IMR-90 (cell line): ENCODE data around the gene MAPK9. TPM values are rescaled to one million over a fixed set of nuclear protein-coding genes. Genes with fewer than 3 reads are reported as not detected.

Experiments
- ATAC-seq: fragments of 200-7000 bp; cut with Tn5 transposase; 2 replicates; pipeline ENCODE4 v1.9.1; 2020; ENCODE audit warnings: low read depth, mild to moderate bottlenecking, moderate library complexity
- BruUV-seq: library from RNA; stranded (reverse); fragments of 400-500 nt; replicated peaks from 2 replicates; lab custom pipeline; 2021; lab: Mats Ljungman, UMichigan
- CTCF ChIA-PET: fragments of 300-600 bp; formaldehyde crosslinking; extraction: SDS; loops from one replicate; lab custom pipeline; 2021; ENCODE audit warnings: antibody characterized with exemption; lab: Yijun Ruan, JAX
- POLR2A ChIA-PET: fragments of 300-600 bp; sonication (Branson Sonifier 250); formaldehyde crosslinking; loops from one replicate; lab custom pipeline; 2022; ENCODE audit warnings: antibody characterized with exemption; ENCODE audit not compliant: unreplicated experiment; lab: Charles Lee
- DNase-seq: peaks from one replicate; pipeline ENCODE4 v3.0.0; 2013
- H2AFZ ChIP-seq: replicated peaks from 2 replicates; pipeline ENCODE3; 2013; ENCODE audit warnings: low read length, mild to moderate bottlenecking; ENCODE audit not compliant: poor library complexity
- H2AK5ac ChIP-seq: 2 replicates; pipeline ENCODE4 v1.6.1; 2013; ENCODE audit warnings: low read depth, low read length, inconsistent platforms
- H2AK9ac ChIP-seq: replicated peaks from 2 replicates; pipeline ENCODE3; 2013; ENCODE audit warnings: mild to moderate bottlenecking, low read depth, low read length, moderate library complexity; ENCODE audit not compliant: poor library complexity
- H2BK120ac ChIP-seq: 2 replicates; pipeline ENCODE4 v1.6.1; 2013; ENCODE audit warnings: low read depth, low read length, inconsistent platforms
- H2BK15ac ChIP-seq: 3 replicates; pipeline ENCODE4 v1.6.1; 2013; ENCODE audit warnings: low read depth, low read length, inconsistent platforms
- H2BK20ac ChIP-seq: 2 replicates; pipeline ENCODE4 v1.6.1; 2013; ENCODE audit warnings: low read depth, mild to moderate bottlenecking, inconsistent platforms, low read length, moderate library complexity
- H2BK5ac ChIP-seq: 2 replicates; pipeline ENCODE4 v1.6.1; 2013; ENCODE audit warnings: mild to moderate bottlenecking, low read depth, low read length, inconsistent platforms; ENCODE audit not compliant: poor library complexity, severe bottlenecking
- H3K14ac ChIP-seq: replicated peaks from 2 replicates; pipeline ENCODE4 v1.6.1; 2013; ENCODE audit warnings: low read depth, low read length, inconsistent platforms
- H3K18ac ChIP-seq: 2 replicates; pipeline ENCODE4 v1.6.1; 2013; ENCODE audit warnings: low read depth, low read length, control low read depth
- H3K23ac ChIP-seq: 2 replicates; pipeline ENCODE4 v1.6.1; 2013; ENCODE audit warnings: low read depth, low read length, inconsistent platforms
- H3K27ac ChIP-seq: 2 replicates; pipeline ENCODE4 v1.5.1; 2013; ENCODE audit warnings: mild to moderate bottlenecking, control low read depth, low read length; ENCODE audit not compliant: insufficient read depth
- H3K27me3 ChIP-seq: 2 replicates; pipeline ENCODE4 v1.6.1; 2013; ENCODE audit warnings: low read length; ENCODE audit not compliant: control insufficient read depth, insufficient read depth
- H3K36me3 ChIP-seq: 2 replicates; pipeline ENCODE4 v1.6.1; 2013; ENCODE audit warnings: low read length, mixed read lengths; ENCODE audit not compliant: control insufficient read depth, insufficient read depth
- H3K4ac ChIP-seq: 2 replicates; pipeline ENCODE4 v1.6.1; 2013; ENCODE audit warnings: low read depth, low read length, inconsistent platforms
- H3K4me1 ChIP-seq: 2 replicates; pipeline ENCODE4 v1.6.1; 2013; ENCODE audit warnings: low read length, mixed read lengths; ENCODE audit not compliant: control insufficient read depth, insufficient read depth
- H3K4me2 ChIP-seq: 2 replicates; pipeline ENCODE4 v1.6.1; 2013; ENCODE audit warnings: low read depth, mild to moderate bottlenecking, control low read depth, low read length, moderate library complexity
- H3K4me3 ChIP-seq: 2 replicates; pipeline ENCODE4 v1.5.1; 2013; ENCODE audit warnings: low read depth, mild to moderate bottlenecking, control low read depth, low read length, moderate library complexity; ENCODE audit not compliant: insufficient read depth
- H3K56ac ChIP-seq: 2 replicates; pipeline ENCODE4 v1.6.1; 2013; ENCODE audit warnings: low read length, inconsistent platforms; ENCODE audit not compliant: insufficient read depth; ENCODE audit errors: extremely low read depth
- H3K79me1 ChIP-seq, 2 experiments: 2 replicates each; pipeline ENCODE4 v1.6.1; 2013; ENCODE audit warnings: low read length in 2 of 2, inconsistent platforms in 1 of 2, low read depth in 1 of 2
- H3K9ac ChIP-seq: 2 replicates; pipeline ENCODE4 v1.6.1; 2013; ENCODE audit warnings: low read depth, low read length, control low read depth
- H3K9me1 ChIP-seq: 2 replicates; pipeline ENCODE4 v1.6.1; 2013; ENCODE audit warnings: low read length, inconsistent platforms; ENCODE audit not compliant: insufficient read depth
- H3K9me3 ChIP-seq: 2 replicates; pipeline ENCODE4 v1.6.1; 2013; ENCODE audit warnings: low read length; ENCODE audit not compliant: control insufficient read depth, insufficient read depth
- H4K20me1 ChIP-seq: 2 replicates; pipeline ENCODE4 v1.6.1; 2013; ENCODE audit warnings: low read length, inconsistent platforms; ENCODE audit not compliant: insufficient read depth
- H4K5ac ChIP-seq: 2 replicates; pipeline ENCODE4 v1.6.1; 2013; ENCODE audit warnings: mild to moderate bottlenecking, low read depth, low read length, control low read depth
- H4K8ac ChIP-seq, 2 experiments: 2 replicates each; pipeline ENCODE4 v1.6.1; 2013; ENCODE audit warnings: low read depth in 2 of 2, low read length in 2 of 2, control low read depth in 1 of 2, inconsistent platforms in 1 of 2
- H4K91ac ChIP-seq: 2 replicates; pipeline ENCODE4 v1.6.1; 2013; ENCODE audit warnings: low read depth, low read length, inconsistent platforms; ENCODE audit not compliant: insufficient read depth
- BHLHE40 ChIP-seq: fragments of 150-350 bp; IDR thresholded peaks from 2 replicates; pipeline ENCODE4 v1.6.1; 2016; ENCODE audit warnings: mild to moderate bottlenecking, low read depth, low read length
- CTCF ChIP-seq: conservative IDR thresholded peaks from 2 replicates; pipeline ENCODE4 v1.5.1; 2012; ENCODE audit warnings: mild to moderate bottlenecking, low read depth, low read length, improper control_type of control experiment
- ELK1 ChIP-seq: fragments of 150-350 bp; IDR thresholded peaks from 2 replicates; pipeline ENCODE4 v1.6.1; 2016; ENCODE audit warnings: low read depth, mild to moderate bottlenecking, low read length, moderate library complexity, borderline replicate concordance
- FOS ChIP-seq: fragments of 150-350 bp; IDR thresholded peaks from 2 replicates; pipeline ENCODE4 v1.6.1; 2016; ENCODE audit warnings: low read depth, low read length
- MAZ ChIP-seq: IDR thresholded peaks from 2 replicates; pipeline ENCODE4 v1.6.1; 2012; ENCODE audit warnings: low read depth, mild to moderate bottlenecking, low read length, improper control_type of control experiment, moderate library complexity, borderline replicate concordance
- MXI1 ChIP-seq: IDR thresholded peaks from 2 replicates; pipeline ENCODE4 v1.6.1; 2012; ENCODE audit warnings: low read depth, mild to moderate bottlenecking, low read length, moderate library complexity, borderline replicate concordance
- NFE2L2 ChIP-seq: fragments of 150-350 bp; IDR thresholded peaks from 2 replicates; pipeline ENCODE4 v1.6.1; 2016; ENCODE audit warnings: low read depth, mild to moderate bottlenecking, low read length
- POLR2A ChIP-seq: IDR thresholded peaks from 2 replicates; pipeline ENCODE4 v1.6.1; 2012; ENCODE audit warnings: mild to moderate bottlenecking, low read depth, low read length
- RAD21 ChIP-seq: IDR thresholded peaks from 2 replicates; pipeline ENCODE4 v1.6.1; 2012; ENCODE audit warnings: low read length, improper control_type of control experiment
- RFX5 ChIP-seq: IDR thresholded peaks from 2 replicates; pipeline ENCODE4 v1.8.0; 2012; ENCODE audit warnings: low read depth, mild to moderate bottlenecking, low read length, moderate library complexity
- SMC3 ChIP-seq: fragments of 150-350 bp; IDR thresholded peaks from 2 replicates; pipeline ENCODE4 v1.6.1; 2016; ENCODE audit warnings: low read depth, mild to moderate bottlenecking, antibody characterized with exemption, low read length, moderate library complexity
- WGBS, 2 experiments: methylation state at CpG; one replicate each; pipeline versions ENCODE4 v1.1.5 to v1.1.7; 2013; ENCODE audit warnings: missing lambda C conversion rate in 2 of 2; ENCODE audit not compliant: insufficient read length in 1 of 2; ENCODE audit errors: extremely low coverage in 2 of 2; 5-methylcytosine and 5-hydroxymethylcytosine counted together
- dilution Hi-C: fragments of 300-500 bp; cut with HindIII; formaldehyde crosslinking; loops from one replicate; pipeline ENCODE4 v1.14.3; 2018; ENCODE audit warnings: low sequenced_read_pairs; ENCODE audit not compliant: unreplicated experiment
- in situ Hi-C: fragments of 300-500 bp; cut with MboI; formaldehyde crosslinking; loops from 3 replicates; pipeline ENCODE4 v1.14.3; 2019; ENCODE audit warnings: low sequenced_read_pairs, inconsistent platforms, mixed read lengths
- intact Hi-C: fragments of 100-400 bp; cut with micrococcal nuclease; formaldehyde crosslinking; loops from 2 replicates; pipeline ENCODE4 v1.10.0; 2022
- polyA plus RNA-seq, 3 experiments: library from polyadenylated mRNA; depleted of rRNA; stranded (reverse); fragments of >200 nt; gene quantifications; 2 replicates each; pipeline ENCODE4 v1.2.3, GENCODE V29; 2012; ENCODE audit warnings: low replicate concordance in 1 of 3
- total RNA-seq: library from RNA; depleted of rRNA; stranded (reverse); fragments of >200 nt; gene quantifications from 2 replicates; pipeline ENCODE4 v1.2.3, GENCODE V29; 2012

Gene MAPK9
- total and polyA plus RNA-seq, 2 of the 4 experiments (the other 2 are of a cell fraction) = 22.9 to 23.3 TPM

- no peak for ATAC-seq
Measured at GRCh38 chr5:180274695-180275094, 17.2 kb downstream of the MAPK9 start.

More at GRCh38 chr5:180274695-180275094, 17.2 kb downstream of the MAPK9 start:
- Histone ChIP-seq H3K79me1 (peaks cover 0 to 3% of the 10 kb centered on the region in 2 experiments; a peak in 1 of 4 replicates), H3K27me3 (no peaks in the 10 kb centered on the region), H3K9me1 (no peaks in the 10 kb centered on the region), H2BK15ac (no peak overlapping the region), H4K91ac (no peak overlapping the region), H3K36me3 (peaks cover 25% of the 10 kb centered on the region), H3K9me3 (peaks cover 25% of the 10 kb centered on the region), H3K56ac (no peak overlapping the region), H3K9ac (no peak overlapping the region), H2AFZ (no peak overlapping the region), H3K4ac (no peak overlapping the region), H2AK5ac (no peak overlapping the region), H2BK120ac (no peak overlapping the region), H3K18ac (no peak overlapping the region), H2BK20ac (no peak overlapping the region), H4K5ac (no peak overlapping the region), H3K4me3 (no peak overlapping the region), H3K27ac (no peak overlapping the region), H4K8ac (no peak overlapping the region), H3K14ac (no peak overlapping the region), H3K4me2 (no peak overlapping the region), H3K23ac (no peak overlapping the region), H2BK5ac (no peak overlapping the region), H2AK9ac (no peak overlapping the region), H4K20me1 (no peaks in the 10 kb centered on the region), H3K4me1 (no peaks in the 10 kb centered on the region)
- TF ChIP-seq SMC3 (no peak), CTCF (no peak), MXI1 (no peak), MAZ (no peak), RFX5 (no peak), ELK1 (no peak), FOS (no peak), POLR2A (no peak), RAD21 (no peak), NFE2L2 (no peak), BHLHE40 (no peak)
- WGBS, 2 experiments = no CpG with 5 or more reads among the region's 1 CpG
- BruUV-seq = no TSS peak
- ChIA-PET CTCF (interaction anchor here (2.5 kb wide), 1 partner anchor 41 kb away, joined by 5 read pairs; no protein-coding TSS in a partner anchor), POLR2A (no interaction called here)
- in situ Hi-C loops (no loop called here), dilution Hi-C loops (no loop called here), intact Hi-C loops (no loop called here)
- no peak for DNase-seq
